ENCODE data around the gene PRR5.
A peak's percentile ranks its signal among the peaks of the same experiment; 100 is the strongest.

Gene PRR5

DNA sequence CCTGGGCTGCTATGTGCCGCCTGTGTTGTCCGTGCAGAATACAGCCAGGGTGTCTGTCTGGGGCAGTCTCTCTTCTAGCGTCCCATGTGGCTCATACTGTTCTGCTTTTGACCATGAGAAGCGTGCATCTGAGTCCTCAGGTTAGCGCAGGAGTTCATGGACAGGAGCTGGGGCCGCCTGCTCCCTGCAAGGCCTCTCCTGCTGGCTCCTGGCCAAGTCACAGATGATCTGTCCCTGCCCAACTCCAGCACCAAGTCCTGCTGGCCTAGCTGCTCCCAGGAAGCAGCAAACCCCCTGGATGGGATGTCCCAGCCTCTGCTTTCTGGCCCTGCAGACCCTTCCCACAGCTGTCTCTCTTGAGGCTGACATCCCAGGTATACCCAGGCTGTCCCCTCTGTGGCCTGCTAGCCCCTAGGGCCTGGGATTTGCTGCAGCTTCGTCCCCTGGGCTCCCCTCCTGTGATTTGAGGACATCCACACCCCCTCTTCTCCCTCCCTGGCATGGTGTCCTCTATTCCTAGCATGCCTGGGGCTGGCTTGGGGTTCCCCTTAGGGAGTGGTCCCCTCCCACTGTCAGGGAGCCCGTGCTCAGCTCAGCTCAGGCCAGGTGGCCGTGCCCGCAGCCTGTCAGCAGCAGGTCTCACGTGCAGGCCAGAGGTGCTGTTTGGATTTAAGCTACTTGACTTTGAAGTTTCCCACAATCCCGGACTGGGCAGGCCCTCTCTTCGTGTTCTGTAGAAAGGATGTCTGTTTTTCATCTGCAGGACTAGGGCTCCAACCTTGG, 17.8 kb downstream of the PRR5 start:
- FAIRE-seq = no peak

DNA sequence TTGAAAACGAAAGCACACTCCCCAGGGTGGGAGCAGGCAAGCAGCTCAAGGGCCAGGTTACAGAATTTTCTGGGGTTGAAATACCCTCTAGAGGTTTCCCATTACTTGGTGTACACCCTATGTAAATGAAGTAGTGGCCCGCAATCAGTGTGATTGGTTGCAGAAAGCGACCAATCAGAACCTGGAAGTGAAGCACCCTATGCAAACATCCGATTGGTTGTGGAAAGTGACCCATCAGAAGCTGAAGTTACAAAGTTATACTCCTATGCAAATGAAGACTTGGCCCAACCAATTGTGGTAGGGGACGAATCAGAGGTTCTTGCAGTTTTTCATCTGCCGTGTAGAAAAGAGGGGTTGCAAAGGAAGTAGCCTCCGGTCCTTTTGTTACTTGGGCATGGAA, 19.2 kb downstream of the PRR5 start:
- FAIRE-seq = peak; percentile 96

GRCh38 chr22:44722611-44723010, 20.6 kb downstream of the PRR5 start:
- no peak for FAIRE-seq

GRCh38 chr22:44723801-44724200, 21.8 kb downstream of the PRR5 start:
- peak; percentile 90 for FAIRE-seq

DNA sequence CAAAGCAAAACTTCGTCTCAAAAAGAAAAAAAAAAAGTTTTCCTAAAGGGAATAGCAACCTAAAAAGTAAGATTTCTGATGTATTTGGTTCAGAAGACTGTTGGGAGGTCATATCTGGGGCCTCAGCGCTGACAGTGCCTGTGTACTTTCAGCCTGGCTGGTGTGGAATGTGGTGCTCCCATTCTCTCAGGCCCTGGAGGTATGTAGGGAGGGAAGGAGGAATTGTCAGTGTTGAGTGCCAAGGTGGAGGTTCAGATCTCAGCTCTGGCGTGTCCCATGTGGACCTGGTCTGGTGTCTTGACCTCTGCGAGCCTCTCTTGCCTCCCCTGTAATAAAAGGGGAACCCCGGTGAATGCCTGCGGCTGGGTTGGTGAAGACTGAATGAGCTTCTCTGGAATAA, 22.4 kb downstream of the PRR5 start:
- FAIRE-seq = no peak

DNA sequence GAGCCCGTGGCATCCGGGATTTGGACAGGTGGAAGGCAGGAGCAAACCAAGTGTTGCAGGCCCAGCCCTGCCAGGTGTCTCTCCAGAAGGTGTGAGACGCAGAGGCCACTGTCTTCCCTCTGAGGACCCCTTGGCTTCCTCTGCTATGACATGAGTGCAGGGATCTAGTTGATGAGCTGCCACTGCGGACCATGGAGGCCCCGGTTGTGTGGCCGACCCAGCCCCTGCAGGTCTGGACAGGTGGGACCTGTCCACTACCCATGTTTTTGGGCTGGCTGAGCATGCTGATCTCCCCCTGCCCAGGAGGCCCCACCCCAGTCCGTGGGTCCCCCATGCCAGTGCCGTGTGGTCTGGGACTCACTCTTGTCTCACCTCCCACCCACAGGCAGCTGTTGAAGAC, 22.9 kb downstream of the PRR5 start:
- FAIRE-seq = no peak

DNA sequence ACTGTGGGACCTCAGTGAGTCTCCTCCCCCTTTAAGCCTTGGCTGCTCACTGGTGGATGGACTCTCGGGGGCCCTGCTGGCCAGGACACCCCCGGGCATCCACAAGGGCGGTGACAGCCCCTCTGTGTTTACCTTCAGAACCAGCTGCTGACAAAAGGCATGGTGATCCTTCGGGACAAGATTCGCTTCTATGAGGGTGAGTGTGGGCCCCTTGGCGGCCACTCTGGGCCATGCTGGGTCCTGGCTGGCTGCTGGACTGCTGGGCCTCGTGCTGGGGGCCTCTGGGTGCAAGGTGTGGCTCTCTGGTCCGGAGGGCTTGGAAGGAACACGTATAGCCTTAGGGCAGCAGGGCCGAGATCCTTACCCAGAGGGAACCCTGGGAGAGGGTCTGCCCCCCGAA, 24.4 kb downstream of the PRR5 start:
- no peak for FAIRE-seq

- no peak for FAIRE-seq
These were observed 25.1 kb downstream of the PRR5 start for GRCh38 chr22:44727148-44727547.

- FAIRE-seq = no peak
These were observed 25.7 kb downstream of the PRR5 start for GRCh38 chr22:44727709-44728108.

DNA sequence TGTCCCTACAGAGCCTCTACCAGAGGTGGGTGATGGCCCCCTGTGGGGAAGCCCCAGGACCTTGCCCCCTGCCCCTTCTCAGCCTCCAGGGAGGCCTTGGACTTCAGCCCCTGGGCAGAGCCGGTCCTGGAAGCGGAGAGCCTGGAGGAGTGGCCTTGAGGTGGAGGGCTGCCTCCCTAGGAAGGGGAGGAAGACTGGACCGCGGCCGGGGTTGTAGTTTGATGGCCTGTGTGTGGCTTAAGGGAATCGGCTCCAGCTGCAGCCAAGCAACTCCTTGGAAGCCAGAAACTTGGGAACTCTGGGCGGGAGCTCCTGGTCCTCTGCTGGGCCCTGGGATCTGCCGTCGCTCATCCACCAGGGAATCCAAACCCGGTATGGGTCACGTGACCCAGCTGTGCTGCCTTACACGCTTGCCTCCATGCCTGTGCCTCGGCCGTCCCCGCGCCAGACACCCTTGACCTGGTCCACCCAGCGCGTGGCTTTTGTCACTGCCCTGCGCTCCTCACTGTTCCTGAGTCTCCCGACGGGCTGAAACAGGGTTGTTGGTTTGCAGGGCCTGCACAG, 26.8 kb downstream of the PRR5 start:
- no peak for FAIRE-seq

GRCh38 chr22:44729391-44730021, 27.5 kb downstream of the PRR5 start:
- no peak for FAIRE-seq

- no peak for FAIRE-seq
These were observed 28.0 kb downstream of the PRR5 start for GRCh38 chr22:44730022-44730393.

- no peak for FAIRE-seq
These were observed 28.7 kb downstream of the PRR5 start for GRCh38 chr22:44730490-44731356.

DNA sequence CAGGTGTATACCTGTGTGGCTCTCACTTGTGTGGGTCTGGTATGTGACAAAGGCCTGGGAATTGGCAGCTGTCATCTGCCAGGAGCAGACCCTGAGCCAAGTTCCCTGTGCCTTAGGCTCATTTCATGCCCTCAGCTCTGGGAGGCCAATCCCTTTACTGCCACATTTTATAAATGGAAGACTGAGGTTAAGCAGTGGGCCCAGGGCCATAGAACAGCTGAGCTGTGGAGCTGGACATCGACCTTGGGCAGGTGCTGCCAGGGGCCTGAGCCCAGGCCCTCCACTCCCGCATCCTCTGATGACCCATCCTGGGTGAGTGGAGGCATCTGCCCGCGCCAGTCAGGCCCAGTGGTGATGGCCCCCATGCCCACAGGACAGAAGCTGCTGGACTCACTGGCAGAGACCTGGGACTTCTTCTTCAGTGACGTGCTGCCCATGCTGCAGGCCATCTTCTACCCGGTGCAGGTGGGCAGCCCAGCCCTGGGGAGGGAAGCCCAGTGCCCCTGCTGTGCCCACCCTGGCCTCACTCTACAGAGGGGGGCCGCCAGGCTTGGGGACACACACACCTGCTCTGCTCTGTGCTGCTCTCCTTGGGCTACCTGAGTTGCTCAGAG, 29.5 kb downstream of the PRR5 start:
- FAIRE-seq = no peak

DNA sequence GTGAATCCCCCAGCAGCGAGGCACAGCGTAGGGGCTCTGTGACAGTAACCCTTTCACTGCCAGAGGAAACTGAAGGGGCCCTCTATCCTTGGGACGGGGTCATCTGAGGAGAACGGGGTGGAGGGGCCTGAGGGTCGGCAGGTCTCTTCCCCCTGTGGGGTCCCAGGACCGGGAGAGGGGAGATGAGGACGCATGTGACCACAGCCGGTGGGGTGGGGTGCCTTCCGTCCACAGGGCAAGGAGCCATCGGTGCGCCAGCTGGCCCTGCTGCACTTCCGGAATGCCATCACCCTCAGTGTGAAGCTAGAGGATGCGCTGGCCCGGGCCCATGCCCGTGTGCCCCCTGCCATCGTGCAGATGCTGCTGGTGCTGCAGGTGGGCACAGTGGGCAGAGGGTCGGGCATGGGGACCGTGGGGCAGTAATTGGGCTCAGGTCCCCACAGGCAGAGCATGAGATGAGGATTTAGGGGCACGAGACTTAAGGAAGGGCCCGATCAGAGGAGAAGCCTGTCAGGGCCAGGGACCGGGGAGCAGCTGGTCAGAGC, 30.1 kb downstream of the PRR5 start:
- FAIRE-seq = no peak

GRCh38 chr22:44732661-44733060, 30.7 kb downstream of the PRR5 start:
- no peak for FAIRE-seq

DNA sequence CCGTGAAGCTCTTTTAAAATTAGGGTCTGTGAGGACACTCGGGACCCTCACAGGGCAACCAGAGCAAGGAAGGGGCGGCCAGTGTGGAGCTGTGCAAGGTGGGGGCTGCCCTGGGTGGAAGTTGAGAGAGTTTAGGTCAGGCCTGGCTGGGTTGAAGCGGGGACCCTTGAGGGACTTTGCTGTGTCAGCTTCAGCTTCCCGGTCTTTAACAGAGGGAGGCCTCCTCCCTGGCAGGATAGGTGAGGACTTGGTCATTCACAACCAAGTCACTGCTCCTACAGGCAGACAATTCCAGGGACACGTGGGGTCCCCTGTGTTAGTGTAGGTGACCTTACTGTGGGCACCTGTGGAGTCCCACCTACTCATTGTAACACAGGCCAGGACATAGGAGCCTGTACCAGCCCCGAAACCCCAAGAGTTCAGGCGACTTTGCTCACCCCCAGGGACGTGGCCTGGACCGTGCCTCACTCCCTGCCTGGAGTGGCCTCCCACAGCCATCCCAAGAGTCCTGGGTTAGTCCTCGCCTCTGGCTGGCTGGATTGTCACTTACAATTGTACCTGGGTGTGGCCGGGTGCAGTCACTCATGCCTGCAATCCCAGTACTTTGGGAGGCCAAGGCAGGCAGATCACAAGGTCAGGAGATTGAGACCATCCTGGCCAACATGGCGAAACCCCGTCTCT, 31.6 kb downstream of the PRR5 start:
- FAIRE-seq = no peak

DNA sequence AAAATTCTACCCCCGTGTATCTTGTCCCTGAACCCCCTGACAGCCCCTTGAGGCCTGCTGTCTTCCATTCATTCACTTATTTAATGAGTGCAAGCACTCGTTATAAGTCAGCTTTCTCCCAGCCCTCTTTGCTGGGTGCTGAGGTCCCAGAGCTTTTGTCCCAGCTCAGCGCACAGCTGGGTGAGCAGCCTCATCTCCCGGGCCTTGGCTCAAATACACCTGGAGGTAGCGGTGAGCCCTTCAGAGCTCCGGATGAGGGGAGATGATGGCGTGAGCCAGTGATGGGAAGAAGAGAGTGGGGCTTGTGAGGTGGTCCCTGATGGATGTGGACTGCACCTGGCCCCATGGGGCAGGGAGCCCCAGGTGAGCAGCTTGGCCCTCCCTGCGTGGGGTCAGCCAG, 32.3 kb downstream of the PRR5 start:
- FAIRE-seq = no peak

DNA sequence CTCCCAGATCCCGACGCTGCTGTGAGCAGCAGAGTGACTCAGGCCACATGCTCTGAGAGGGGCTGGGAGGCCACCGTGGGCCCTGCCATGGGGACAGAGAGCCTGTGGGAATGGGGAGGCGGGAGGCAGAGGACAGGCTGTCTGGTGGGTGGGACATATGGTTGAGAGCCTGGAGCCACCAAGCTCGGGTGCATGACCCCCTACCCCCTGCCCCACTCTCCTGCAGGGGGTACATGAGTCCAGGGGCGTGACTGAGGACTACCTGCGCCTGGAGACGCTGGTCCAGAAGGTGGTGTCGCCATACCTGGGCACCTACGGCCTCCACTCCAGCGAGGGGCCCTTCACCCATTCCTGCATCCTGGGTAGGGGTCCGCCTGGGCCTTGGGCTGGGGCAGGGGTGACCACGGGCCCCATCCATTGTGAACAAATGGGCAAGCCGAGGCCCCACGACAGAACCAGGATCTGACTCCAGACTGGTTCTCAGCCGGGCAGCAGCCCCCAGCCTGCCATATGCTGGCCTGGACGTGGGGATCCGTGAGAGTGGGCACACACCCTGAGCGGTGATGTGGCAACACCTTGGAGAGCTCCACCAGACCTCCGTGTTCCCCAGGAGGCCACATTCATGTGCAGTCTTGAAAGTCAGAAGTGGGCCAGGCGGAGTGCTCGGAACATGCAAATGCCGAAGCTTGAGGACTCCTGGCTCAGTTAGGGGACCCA, 33.0 kb downstream of the PRR5 start:
- FAIRE-seq = no peak

- FAIRE-seq = no peak
These were observed 33.8 kb downstream of the PRR5 start for GRCh38 chr22:44735518-44736428.
